ELF-1 (cell line): ENCODE results near the gene SULT6B1.
"Not testable (repeated sequence)": the region's sequence is repeated elsewhere in the genome, so short reads cannot be mapped to it uniquely, and the experiment has no call there.

Experiments
- DNase-seq: peaks from one replicate; pipeline ENCODE4 v3.0.0-alpha.2; 2016; ENCODE audit warnings: low read depth, low spot score

Gene SULT6B1

GRCh38 chr2:37188570-37188969, at the start of gene SULT6B1:
TSS of gene SULT6B1 (minus strand) at chr2:37188670. CDS start at chr2:37188640, 30 bp downstream.
- no peak for DNase-seq

GRCh38 chr2:37232131-37232933, 43.9 kb upstream of the SULT6B1 start:
- peak; percentile 31 for DNase-seq

GRCh38 chr2:37231241-37232130, 43.0 kb upstream of the SULT6B1 start, which contains the start of the genes CEBPZ and NDUFAF7:
TSS of gene CEBPZ (minus strand) at chr2:37231596. CDS start at chr2:37231567, 29 bp downstream.
TSS of gene NDUFAF7 (plus strand) at chr2:37231658. CDS start at chr2:37231706, 48 bp downstream.
- DNase-seq = peak; percentile 87

- DNase-seq = peak; percentile 20
Observed at GRCh38 chr2:37230581-37230980, 42.1 kb upstream of the SULT6B1 start.

GRCh38 chr2:37228788-37229187, 40.3 kb upstream of the SULT6B1 start:
- DNase-seq = no peak

- DNase-seq = peak; percentile 32
Observed at GRCh38 chr2:37226863-37227262, 38.4 kb upstream of the SULT6B1 start.

GRCh38 chr2:37225129-37225528, 36.7 kb upstream of the SULT6B1 start:
- DNase-seq = not testable (repeated sequence)

- no peak for DNase-seq
Observed at GRCh38 chr2:37224063-37224462, 35.6 kb upstream of the SULT6B1 start.

- no peak for DNase-seq
Observed at GRCh38 chr2:37223131-37223530, 34.7 kb upstream of the SULT6B1 start.

- DNase-seq = no peak
Observed at GRCh38 chr2:37219046-37219445, 30.6 kb upstream of the SULT6B1 start.

GRCh38 chr2:37215250-37215649, 26.8 kb upstream of the SULT6B1 start:
- no peak for DNase-seq

GRCh38 chr2:37211939-37212338, 23.5 kb upstream of the SULT6B1 start:
- no peak for DNase-seq

- no peak for DNase-seq
Observed at GRCh38 chr2:37211212-37211611, 22.7 kb upstream of the SULT6B1 start.

GRCh38 chr2:37206760-37207159, 18.3 kb upstream of the SULT6B1 start:
- DNase-seq = not testable (repeated sequence)

GRCh38 chr2:37205689-37206341, 17.3 kb upstream of the SULT6B1 start:
- peak; percentile 42 for DNase-seq

- peak; percentile 48 for DNase-seq
Observed at GRCh38 chr2:37205071-37205661, 16.7 kb upstream of the SULT6B1 start.

- no peak for DNase-seq
Observed at GRCh38 chr2:37203708-37204107, 15.2 kb upstream of the SULT6B1 start.

- no peak for DNase-seq
Observed at GRCh38 chr2:37201766-37202165, 13.3 kb upstream of the SULT6B1 start.

GRCh38 chr2:37201208-37201607, 12.7 kb upstream of the SULT6B1 start:
- DNase-seq = no peak

GRCh38 chr2:37198681-37199065, 10.2 kb upstream of the SULT6B1 start:
- no peak for DNase-seq
